GM10266 (cell line): ENCODE data around the gene LANCL1.
A peak's percentile ranks its signal among the peaks of the same experiment; 100 is the strongest.

Experiments
- DNase-seq: peaks from one replicate; pipeline ENCODE4 v3.0.0; 2012; ENCODE audit errors: extremely low spot score
- CTCF ChIP-seq: IDR thresholded peaks from 2 replicates; pipeline ENCODE4 v1.5.1; 2012; ENCODE audit warnings: mild to moderate bottlenecking, low read depth; ENCODE audit not compliant: control insufficient read depth, insufficient read depth; ENCODE audit errors: missing control alignments

LANCL1 gene

GRCh38 chr2:210503725-210504191 is 27.2 kb upstream of the LANCL1 start:
- DNase-seq: no peak
- no peak for TF ChIP-seq CTCF

GRCh38 chr2:210503001-210503623 is 26.6 kb upstream of the LANCL1 start:
- TF ChIP-seq CTCF: peak; percentile 90
- DNase-seq: peak; percentile 25

- DNase-seq: no peak
- TF ChIP-seq CTCF: no peak
These were observed 20.0 kb upstream of the LANCL1 start for GRCh38 chr2:210496512-210496911.

- no peak for DNase-seq
- TF ChIP-seq CTCF: no peak
These were observed 17.0 kb upstream of the LANCL1 start for GRCh38 chr2:210493528-210493927.

GRCh38 chr2:210481601-210482175 is 5.1 kb upstream of the LANCL1 start:
- no peak for TF ChIP-seq CTCF

GRCh38 chr2:210480764-210481163 is 4.2 kb upstream of the LANCL1 start:
- no peak for TF ChIP-seq CTCF
- DNase-seq: no peak

More at GRCh38 chr2:210481601-210482175, 5.1 kb upstream of the LANCL1 start:
- DNase-seq: no peak

- no peak for TF ChIP-seq CTCF
- no peak for DNase-seq
These were observed 3.5 kb upstream of the LANCL1 start for GRCh38 chr2:210480079-210480478.
